GM12878 (cell line): ENCODE data around the gene KPNA3. TPM values are rescaled to one million over a fixed set of nuclear protein-coding genes. Genes with fewer than 3 reads are reported as not detected.

Experiments
- CREM ChIP-seq: IDR thresholded peaks from 2 replicates; pipeline ENCODE4 v1.6.1; 2014; ENCODE audit warnings: antibody characterized with exemption, low read depth
- CUX1 ChIP-seq: IDR thresholded peaks from 2 replicates; pipeline ENCODE4 v1.6.1; 2012; ENCODE audit warnings: improper control_type of control experiment, low read depth, low read length; ENCODE audit not compliant: insufficient replicate concordance
- MTA3 ChIP-seq: IDR thresholded peaks from 2 replicates; pipeline ENCODE4 v1.6.1; 2012; ENCODE audit warnings: low read length, inconsistent platforms, borderline replicate concordance
- PAX5 ChIP-seq: IDR thresholded peaks from 2 replicates; pipeline ENCODE4 v1.6.1; 2011; ENCODE audit warnings: low read depth, low read length, borderline replicate concordance
- RAD21 ChIP-seq: IDR thresholded peaks from 2 replicates; pipeline ENCODE4 v1.6.1; 2011; ENCODE audit warnings: mild to moderate bottlenecking, low read depth, low read length, moderate library complexity; ENCODE audit not compliant: insufficient read depth
- SMARCA5 ChIP-seq: fragments of 450-650 bp; IDR thresholded peaks from 2 replicates; pipeline ENCODE4 v1.6.1; 2017; ENCODE audit warnings: mild to moderate bottlenecking
- WRNIP1 ChIP-seq: IDR thresholded peaks from 2 replicates; pipeline ENCODE4 v1.6.1; 2011; ENCODE audit warnings: low read depth, low read length, improper control_type of control experiment, borderline replicate concordance
- ZBTB40 ChIP-seq: fragments of 450-650 bp; IDR thresholded peaks from 2 replicates; pipeline ENCODE4 v1.6.1; 2016; ENCODE audit warnings: mild to moderate bottlenecking, moderate library complexity, borderline replicate concordance
- ZZZ3 ChIP-seq: IDR thresholded peaks from 2 replicates; pipeline ENCODE4 v1.6.1; 2011; ENCODE audit warnings: low read depth; ENCODE audit not compliant: control insufficient read depth, insufficient read length
- polyA plus RNA-seq, 11 experiments: library from polyadenylated mRNA; depleted of rRNA in 4 of 11; unstranded in 6 of 11; stranded (reverse) in 5 of 11; fragments of >200 nt; fragmentation: Nextera tagmentation in 4 of 11; fragmentation: Illumina TruSeq in 1 of 11; extraction: Ambion mirVana in 4 of 11; extraction: Trizol in 1 of 11; gene quantifications; 1 replicate in 1 of 11; 2 replicates in 10 of 11; pipeline versions ENCODE4 v1.2.1 to v1.2.3, GENCODE V29; 2011 to 2016; ENCODE audit warnings: inconsistent platforms in 2 of 11, missing spikeins in 2 of 11, low read depth in 1 of 11
- total RNA-seq, 4 experiments: library from RNA; depleted of rRNA in 3 of 4; stranded (reverse); fragments of >200 nt in 3 of 4; fragmentation: Illumina TruSeq in 1 of 4; extraction: Trizol in 1 of 4; gene quantifications; 2 replicates each; pipeline versions ENCODE4 v1.2.1 to v1.2.3, GENCODE V29; 2013 to 2021
- TF ChIP-seq, protein P1 (sequence below): fragments of 450-650 bp; formaldehyde crosslinking; IDR thresholded peaks from 2 replicates; pipeline ENCODE4 v1.4.0; 2022; ENCODE audit warnings: mild to moderate bottlenecking, moderate library complexity
- TF ChIP-seq, protein P2 (sequence below): fragments of 450-650 bp; IDR thresholded peaks from 2 replicates; pipeline ENCODE4 v1.6.1; 2017; ENCODE audit warnings: mild to moderate bottlenecking, moderate library complexity

Gene KPNA3
- total and polyA plus RNA-seq, 10 of the 15 experiments (the other 5 are each of a cell fraction or from before 2014, with no cell fraction given), result 23.3 to 50.5 (median 31.1) TPM

DNA sequence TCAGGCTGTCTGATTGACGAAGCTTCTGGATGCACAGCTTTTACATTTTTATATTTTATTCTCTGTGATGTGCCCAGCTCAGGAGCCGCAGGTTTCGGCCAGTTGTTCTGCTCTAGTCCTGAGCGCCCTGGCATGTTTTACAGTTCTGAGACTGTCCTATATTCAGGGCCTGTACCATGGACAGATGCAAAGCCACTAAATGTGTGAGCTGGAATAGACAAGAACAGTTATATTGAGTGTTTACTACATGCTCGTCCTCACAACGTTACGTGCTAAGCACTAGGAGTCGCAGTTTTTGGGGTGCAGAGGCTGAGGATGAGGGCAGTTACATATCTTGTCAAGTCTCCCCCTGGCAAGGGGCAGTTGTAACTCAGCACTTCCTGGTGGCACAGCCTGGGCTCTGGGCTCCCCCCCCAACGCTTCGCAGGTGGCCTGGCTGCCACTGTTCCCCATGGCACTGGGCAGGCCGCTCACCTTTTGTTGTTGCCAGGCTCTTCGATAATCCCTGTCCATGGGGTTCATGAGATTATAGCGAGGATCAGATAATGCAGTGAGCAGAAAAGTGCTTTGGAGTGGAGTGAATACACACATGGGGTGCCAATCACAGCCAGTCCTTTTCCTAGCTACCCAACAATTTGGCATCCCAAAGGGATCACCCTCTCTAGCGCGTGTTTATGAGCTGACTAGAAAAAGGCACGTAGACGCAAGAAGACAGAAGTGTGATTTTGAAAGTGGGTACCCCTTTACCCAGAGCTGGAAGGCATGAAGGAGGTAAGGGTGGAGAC is 140.7 kb downstream of the KPNA3 start (continued):
- TF ChIP-seq ZBTB40, result no peak
- no peak for TF ChIP-seq RAD21
- TF ChIP-seq ZZZ3, result no peak
- TF ChIP-seq PAX5, result no peak
- TF ChIP-seq, protein P1, sequence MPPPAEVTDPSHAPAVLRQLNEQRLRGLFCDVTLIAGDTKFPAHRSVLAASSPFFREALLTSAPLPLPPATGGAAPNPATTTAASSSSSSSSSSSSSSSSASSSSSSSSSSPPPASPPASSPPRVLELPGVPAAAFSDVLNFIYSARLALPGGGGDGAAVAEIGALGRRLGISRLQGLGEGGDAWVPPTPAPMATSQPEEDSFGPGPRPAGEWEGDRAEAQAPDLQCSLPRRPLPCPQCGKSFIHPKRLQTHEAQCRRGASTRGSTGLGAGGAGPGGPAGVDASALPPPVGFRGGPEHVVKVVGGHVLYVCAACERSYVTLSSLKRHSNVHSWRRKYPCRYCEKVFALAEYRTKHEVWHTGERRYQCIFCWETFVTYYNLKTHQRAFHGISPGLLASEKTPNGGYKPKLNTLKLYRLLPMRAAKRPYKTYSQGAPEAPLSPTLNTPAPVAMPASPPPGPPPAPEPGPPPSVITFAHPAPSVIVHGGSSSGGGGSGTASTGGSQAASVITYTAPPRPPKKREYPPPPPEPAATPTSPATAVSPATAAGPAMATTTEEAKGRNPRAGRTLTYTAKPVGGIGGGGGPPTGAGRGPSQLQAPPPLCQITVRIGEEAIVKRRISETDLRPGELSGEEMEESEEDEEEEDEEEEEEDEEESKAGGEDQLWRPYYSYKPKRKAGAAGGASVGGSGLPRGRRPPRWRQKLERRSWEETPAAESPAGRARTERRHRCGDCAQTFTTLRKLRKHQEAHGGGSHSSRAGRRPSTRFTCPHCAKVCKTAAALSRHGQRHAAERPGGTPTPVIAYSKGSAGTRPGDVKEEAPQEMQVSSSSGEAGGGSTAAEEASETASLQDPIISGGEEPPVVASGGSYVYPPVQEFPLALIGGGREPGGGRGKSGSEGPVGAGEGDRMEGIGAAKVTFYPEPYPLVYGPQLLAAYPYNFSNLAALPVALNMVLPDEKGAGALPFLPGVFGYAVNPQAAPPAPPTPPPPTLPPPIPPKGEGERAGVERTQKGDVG, result no peak
- TF ChIP-seq WRNIP1, result no peak
- no peak for TF ChIP-seq MTA3
- TF ChIP-seq CUX1, result no peak
- no peak for TF ChIP-seq CREM
- TF ChIP-seq SMARCA5, result no peak
- TF ChIP-seq, protein P2, sequence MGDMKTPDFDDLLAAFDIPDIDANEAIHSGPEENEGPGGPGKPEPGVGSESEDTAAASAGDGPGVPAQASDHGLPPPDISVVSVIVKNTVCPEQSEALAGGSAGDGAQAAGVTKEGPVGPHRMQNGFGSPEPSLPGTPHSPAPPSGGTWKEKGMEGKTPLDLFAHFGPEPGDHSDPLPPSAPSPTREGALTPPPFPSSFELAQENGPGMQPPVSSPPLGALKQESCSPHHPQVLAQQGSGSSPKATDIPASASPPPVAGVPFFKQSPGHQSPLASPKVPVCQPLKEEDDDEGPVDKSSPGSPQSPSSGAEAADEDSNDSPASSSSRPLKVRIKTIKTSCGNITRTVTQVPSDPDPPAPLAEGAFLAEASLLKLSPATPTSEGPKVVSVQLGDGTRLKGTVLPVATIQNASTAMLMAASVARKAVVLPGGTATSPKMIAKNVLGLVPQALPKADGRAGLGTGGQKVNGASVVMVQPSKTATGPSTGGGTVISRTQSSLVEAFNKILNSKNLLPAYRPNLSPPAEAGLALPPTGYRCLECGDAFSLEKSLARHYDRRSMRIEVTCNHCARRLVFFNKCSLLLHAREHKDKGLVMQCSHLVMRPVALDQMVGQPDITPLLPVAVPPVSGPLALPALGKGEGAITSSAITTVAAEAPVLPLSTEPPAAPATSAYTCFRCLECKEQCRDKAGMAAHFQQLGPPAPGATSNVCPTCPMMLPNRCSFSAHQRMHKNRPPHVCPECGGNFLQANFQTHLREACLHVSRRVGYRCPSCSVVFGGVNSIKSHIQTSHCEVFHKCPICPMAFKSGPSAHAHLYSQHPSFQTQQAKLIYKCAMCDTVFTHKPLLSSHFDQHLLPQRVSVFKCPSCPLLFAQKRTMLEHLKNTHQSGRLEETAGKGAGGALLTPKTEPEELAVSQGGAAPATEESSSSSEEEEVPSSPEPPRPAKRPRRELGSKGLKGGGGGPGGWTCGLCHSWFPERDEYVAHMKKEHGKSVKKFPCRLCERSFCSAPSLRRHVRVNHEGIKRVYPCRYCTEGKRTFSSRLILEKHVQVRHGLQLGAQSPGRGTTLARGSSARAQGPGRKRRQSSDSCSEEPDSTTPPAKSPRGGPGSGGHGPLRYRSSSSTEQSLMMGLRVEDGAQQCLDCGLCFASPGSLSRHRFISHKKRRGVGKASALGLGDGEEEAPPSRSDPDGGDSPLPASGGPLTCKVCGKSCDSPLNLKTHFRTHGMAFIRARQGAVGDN, result no peak
